ENCODE data around the gene MPPE1.
"Not testable (repeated sequence)": the region's sequence is repeated elsewhere in the genome, so short reads cannot be mapped to it uniquely, and the experiment has no call there.

MPPE1 gene

GRCh38 chr18:11859282-11859830, 48.8 kb downstream of the MPPE1 start:
- no peak overlapping the region for H3K4me3 ChIP-seq (replicated peaks; ENCODE audit: low read depth, low read length)
- no peak for DNase-seq (ENCODE audit: extremely low read depth, low read depth)
- TF ChIP-seq CTCF (IDR thresholded peaks at IDR 0.05; ENCODE audit: low read depth, low read length, missing control alignments) = no peak

GRCh38 chr18:11857177-11857887, 50.8 kb downstream of the MPPE1 start:
- peak; percentile 92 for DNase-seq (ENCODE audit: extremely low read depth, low read depth)
- no peak for TF ChIP-seq CTCF (IDR thresholded peaks at IDR 0.05; ENCODE audit: low read depth, low read length, missing control alignments)
- peak overlapping the region; percentile 18 for H3K4me3 ChIP-seq (replicated peaks; ENCODE audit: low read depth, low read length)

GRCh38 chr18:11854554-11854953, 53.6 kb downstream of the MPPE1 start:
- DNase-seq (ENCODE audit: extremely low read depth, low read depth); H3K4me3 ChIP-seq (replicated peaks; ENCODE audit: low read depth, low read length): not testable (repeated sequence)

- no peak for TF ChIP-seq CTCF (IDR thresholded peaks at IDR 0.05; ENCODE audit: low read depth, low read length, missing control alignments)
- no peak for DNase-seq (ENCODE audit: extremely low read depth, low read depth)
- peak overlapping the region; percentile 76 for H3K4me3 ChIP-seq (replicated peaks; ENCODE audit: low read depth, low read length)
Measured at GRCh38 chr18:11851806-11852337, 56.2 kb downstream of the MPPE1 start.

- DNase-seq (ENCODE audit: extremely low read depth, low read depth) = peak; percentile 89
- H3K4me3 ChIP-seq (replicated peaks; ENCODE audit: low read depth, low read length) = peak within 1 kb of the TSS; percentile 76
- TF ChIP-seq CTCF (IDR thresholded peaks at IDR 0.05; ENCODE audit: low read depth, low read length, missing control alignments) = no peak
Measured at GRCh38 chr18:11851146-11851805, 56.8 kb downstream of the MPPE1 start, which contains the start of gene CHMP1B. TSS of gene CHMP1B (plus strand) at chr18:11851413. CDS start at chr18:11851512, 99 bp downstream.

GRCh38 chr18:11850821-11851145, 57.3 kb downstream of the MPPE1 start:
- peak overlapping the region; percentile 76 for H3K4me3 ChIP-seq (replicated peaks; ENCODE audit: low read depth, low read length)
- DNase-seq (ENCODE audit: extremely low read depth, low read depth) = no peak
- no peak for TF ChIP-seq CTCF (IDR thresholded peaks at IDR 0.05; ENCODE audit: low read depth, low read length, missing control alignments)

Measured in HFF-Myc (cell line).